ENCODE data around the gene PKNOX2.

PKNOX2 gene

GRCh38 chr11:125317416-125317815 is 152.9 kb downstream of the PKNOX2 start:
- no peak for DNase-seq

- DNase-seq: no peak
These were observed 155.1 kb downstream of the PKNOX2 start for GRCh38 chr11:125319649-125320048.

- DNase-seq: no peak
These were observed 156.0 kb downstream of the PKNOX2 start for GRCh38 chr11:125320347-125321076.

- DNase-seq: no peak
These were observed 157.7 kb downstream of the PKNOX2 start for GRCh38 chr11:125322289-125322688.

GRCh38 chr11:125325196-125325595 is 160.6 kb downstream of the PKNOX2 start:
- DNase-seq: no peak

GRCh38 chr11:125326126-125326525 is 161.6 kb downstream of the PKNOX2 start:
- no peak for DNase-seq

- DNase-seq: no peak
These were observed 163.1 kb downstream of the PKNOX2 start for GRCh38 chr11:125327518-125328224.

GRCh38 chr11:125328225-125328580 is 163.7 kb downstream of the PKNOX2 start:
- DNase-seq: no peak

- DNase-seq: no peak
These were observed 165.2 kb downstream of the PKNOX2 start for GRCh38 chr11:125329786-125330185.

GRCh38 chr11:125330462-125331325 is 166.1 kb downstream of the PKNOX2 start:
- no peak for DNase-seq

- no peak for DNase-seq
These were observed 166.9 kb downstream of the PKNOX2 start for GRCh38 chr11:125331357-125332035.

GRCh38 chr11:125332821-125333220 is 168.3 kb downstream of the PKNOX2 start:
- no peak for DNase-seq

GRCh38 chr11:125333354-125334073 is 169.0 kb downstream of the PKNOX2 start:
- DNase-seq: no peak

- DNase-seq: no peak
These were observed 170.6 kb downstream of the PKNOX2 start for GRCh38 chr11:125335106-125335505.

GRCh38 chr11:125337836-125338834 is 173.6 kb downstream of the PKNOX2 start:
- DNase-seq: no peak

GRCh38 chr11:125338886-125339811 is 174.6 kb downstream of the PKNOX2 start:
- no peak for DNase-seq

GRCh38 chr11:125341676-125342075 is 177.1 kb downstream of the PKNOX2 start:
- DNase-seq: no peak

- DNase-seq: no peak
These were observed 177.9 kb downstream of the PKNOX2 start for GRCh38 chr11:125342281-125342930.

GRCh38 chr11:125343086-125343717 is 178.7 kb downstream of the PKNOX2 start:
- DNase-seq: no peak
